Right ventricle myocardium inferior (tissue), 1 donor: Measurements from ENCODE around the gene HDLBP. TPM values are rescaled to one million over a fixed set of nuclear protein-coding genes. Genes with fewer than 3 reads are reported as not detected.
"Not testable (repeated sequence)": the region's sequence is repeated elsewhere in the genome, so short reads cannot be mapped to it uniquely, and the experiment has no call there.

Source experiments
- ATAC-seq: fragments of 200-7000 bp; cut with Tn5 transposase; one replicate; pipeline ENCODE4 v1.9.1; 2020; ENCODE audit warnings: mild to moderate bottlenecking, moderate library complexity
- DNase-seq: peaks from one replicate; pipeline ENCODE4 v3.0.0; 2021; ENCODE audit errors: missing footprints
- intact Hi-C: fragments of 100-400 bp; cut with DNase I; formaldehyde crosslinking; loops from one replicate; pipeline ENCODE4 v1.11.0; 2022
- total RNA-seq: library from RNA; stranded (reverse); fragmentation: NEBNext Ultra II Directional; extraction: Animal tissue kit (Norgen Biotek cat#: 25700); gene quantifications from one replicate; pipeline ENCODE4 v1.2.1, GENCODE V29; 2021
- donor health status: DM: no; HTN: yes; CAD: no; lungs with severe emphysema.

The HDLBP gene
- total RNA-seq, 1 donor from 2014 or later: 393 TPM

DNA sequence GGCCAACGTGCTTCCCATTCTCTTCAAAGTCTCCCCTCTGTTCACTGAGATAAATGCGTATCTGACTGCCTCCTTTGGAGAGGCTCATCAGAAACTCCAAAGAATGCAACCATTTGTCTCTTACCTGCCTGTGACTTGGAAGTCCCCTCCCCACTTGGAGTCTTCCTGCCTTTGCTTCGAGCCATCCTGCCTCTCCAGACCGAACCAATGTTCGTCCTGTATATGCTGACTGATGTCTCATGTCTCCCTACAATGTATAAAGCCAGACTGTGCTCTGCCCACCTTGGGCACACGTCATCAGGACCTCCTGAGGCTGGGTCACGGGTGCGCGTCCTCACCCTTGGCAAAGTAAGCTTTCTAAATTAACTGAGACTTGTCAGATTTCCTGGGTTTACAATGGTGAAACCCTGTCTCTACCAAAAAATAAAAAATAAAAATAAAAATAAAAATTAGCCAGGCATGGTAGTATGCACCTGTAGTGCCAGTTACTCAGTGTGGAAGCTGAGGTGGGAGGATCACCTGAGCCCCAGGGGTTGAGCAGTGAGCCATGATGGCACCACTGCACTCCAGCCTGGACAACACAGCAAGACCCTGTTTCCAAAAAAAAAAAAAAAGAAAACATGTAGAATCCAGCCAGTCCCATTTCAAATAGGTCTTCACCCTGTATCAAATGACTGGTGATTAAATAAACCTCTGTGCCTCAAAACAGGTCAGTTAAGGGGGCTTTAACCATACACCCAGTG is 29.0 kb downstream of the HDLBP start:
- intact Hi-C loops: no loop called here
- no peak for DNase-seq
- no peak for ATAC-seq

GRCh38 chr2:241285596-241285995 is 29.9 kb downstream of the HDLBP start:
- intact Hi-C loops: no loop called here
- DNase-seq (no peak), ATAC-seq (no peak)

DNA sequence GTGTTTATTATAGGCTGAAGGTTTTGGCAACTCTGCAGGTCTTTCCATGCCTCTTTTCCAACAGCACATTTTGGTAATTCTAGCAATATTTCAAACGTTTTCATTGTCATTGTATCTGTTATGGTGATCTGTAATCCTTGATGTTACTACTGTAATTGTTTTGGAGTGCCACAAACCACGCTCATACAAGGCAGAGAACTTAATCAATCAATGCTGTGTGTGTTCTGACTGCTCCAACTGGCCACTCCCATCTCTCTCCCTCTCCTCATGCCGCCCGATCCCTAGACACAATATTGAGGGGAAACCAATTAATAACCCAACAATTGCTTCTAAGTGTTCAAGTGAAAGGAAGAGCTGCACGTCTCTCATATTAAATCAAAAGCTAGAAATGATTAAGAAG is 32.9 kb downstream of the HDLBP start:
- ATAC-seq (no peak), DNase-seq (no peak)
- intact Hi-C loops: no loop called here

DNA sequence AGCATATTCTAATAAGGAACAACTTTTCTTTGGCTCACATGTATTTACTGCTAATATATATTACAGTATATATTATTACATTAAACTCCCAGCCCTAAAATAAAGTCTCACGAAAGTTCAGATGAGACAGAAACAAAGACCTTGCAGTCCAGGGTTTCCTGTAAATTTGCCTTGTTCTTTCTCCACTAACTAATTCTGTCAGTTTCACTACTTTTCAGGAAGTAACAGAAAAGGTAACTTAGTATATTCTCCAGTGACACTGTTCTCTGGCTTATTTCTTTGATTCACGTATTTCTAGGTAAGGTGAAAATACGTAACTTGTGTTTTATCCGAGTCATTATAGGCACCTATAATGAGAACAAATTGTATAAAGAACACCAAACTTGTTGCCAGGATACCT is 35.2 kb downstream of the HDLBP start:
- no peak for ATAC-seq
- intact Hi-C loops: no loop called here
- DNase-seq: no peak

- intact Hi-C loops: no loop called here
- DNase-seq: no peak
- ATAC-seq: no peak
These were observed 35.6 kb downstream of the HDLBP start for GRCh38 chr2:241279828-241280227.

GRCh38 chr2:241279413-241279812 is 36.1 kb downstream of the HDLBP start:
- intact Hi-C loops: no loop called here
- ATAC-seq (no peak), DNase-seq (no peak)

DNA sequence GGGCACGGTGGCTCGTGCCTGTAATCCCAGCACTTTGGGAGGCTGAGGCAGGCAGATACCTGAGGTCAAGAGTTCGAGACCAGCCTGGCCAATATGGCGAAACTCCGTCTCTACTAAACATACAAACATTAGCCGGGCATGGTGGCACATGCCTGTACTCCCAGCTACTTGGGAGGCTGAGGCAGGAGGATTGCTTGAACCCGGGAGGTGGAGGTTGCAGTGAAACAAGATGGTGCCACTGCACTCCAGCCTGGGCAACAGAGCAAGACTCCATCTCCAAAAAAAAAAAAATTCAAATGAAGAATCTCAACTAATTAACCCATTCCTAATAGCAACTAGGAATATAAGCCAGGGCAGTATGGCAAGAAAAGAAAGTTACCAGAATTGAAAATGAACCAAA is 37.2 kb downstream of the HDLBP start:
- intact Hi-C loops, ATAC-seq, DNase-seq: not testable (repeated sequence)

- ATAC-seq: no peak
- intact Hi-C loops: no loop called here
- DNase-seq: no peak
These were observed 39.6 kb downstream of the HDLBP start for GRCh38 chr2:241275910-241276309.

DNA sequence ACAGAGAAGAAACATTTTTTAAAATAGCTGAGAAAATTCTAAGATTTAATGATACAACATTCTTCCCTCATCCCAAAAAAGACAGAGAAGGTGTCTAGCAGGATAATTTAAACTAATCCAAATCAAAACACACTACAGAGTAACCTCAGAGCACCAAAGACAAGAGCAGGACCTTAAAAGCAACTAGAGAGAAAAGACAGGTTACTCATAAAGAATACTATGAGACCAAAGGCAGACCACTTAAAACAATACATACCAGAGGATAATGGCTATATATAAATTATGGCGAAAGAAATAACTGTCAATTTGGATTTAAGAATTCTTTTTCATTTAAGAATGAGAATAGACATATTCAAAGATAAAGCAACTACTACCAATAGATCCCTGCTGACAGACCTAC is 40.0 kb downstream of the HDLBP start:
- no peak for ATAC-seq
- intact Hi-C loops: no loop called here

DNA sequence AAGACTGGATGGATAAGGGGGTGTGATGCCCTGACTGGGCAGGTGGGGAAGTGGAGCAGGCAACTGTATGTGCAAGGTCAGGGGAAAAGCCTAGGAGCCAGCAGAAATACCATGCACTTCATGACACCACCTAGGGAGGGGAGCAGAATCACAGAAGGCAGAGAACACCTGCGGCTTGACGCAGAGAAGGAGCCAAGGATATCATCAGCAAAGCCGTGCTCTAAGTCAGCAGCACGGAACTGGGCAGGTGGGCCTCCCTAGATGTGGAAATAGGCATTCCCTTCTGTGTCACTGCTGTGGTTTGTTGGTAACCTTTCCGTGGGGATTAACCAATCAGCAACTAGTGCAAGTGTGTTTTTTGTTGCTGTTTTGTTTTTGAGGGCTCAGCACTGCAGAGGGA is 41.3 kb downstream of the HDLBP start:
- ATAC-seq (no peak), DNase-seq (no peak)
- intact Hi-C loops: no loop called here

More for the DNA sequence above, 40.0 kb downstream of the HDLBP start:
- DNase-seq: no peak

GRCh38 chr2:241273210-241274020 is 42.1 kb downstream of the HDLBP start:
- ATAC-seq (no peak), DNase-seq (no peak)
- intact Hi-C loops: no loop called here

GRCh38 chr2:241272303-241273209 is 42.9 kb downstream of the HDLBP start:
- intact Hi-C loops: loop anchor here (1.0 kb wide), 1 partner anchor 43 kb away; the partner anchor contains the start of genes HDLBP and SEPTIN2
- DNase-seq (peak; percentile 89), ATAC-seq (peak; percentile 90)

- ATAC-seq (peak; percentile 85), DNase-seq (peak; percentile 94)
- intact Hi-C loops: loop anchor here (1.0 kb wide), 1 partner anchor 43 kb away; the partner anchor contains the start of genes HDLBP and SEPTIN2
These were observed 43.7 kb downstream of the HDLBP start for GRCh38 chr2:241271706-241272302.

DNA sequence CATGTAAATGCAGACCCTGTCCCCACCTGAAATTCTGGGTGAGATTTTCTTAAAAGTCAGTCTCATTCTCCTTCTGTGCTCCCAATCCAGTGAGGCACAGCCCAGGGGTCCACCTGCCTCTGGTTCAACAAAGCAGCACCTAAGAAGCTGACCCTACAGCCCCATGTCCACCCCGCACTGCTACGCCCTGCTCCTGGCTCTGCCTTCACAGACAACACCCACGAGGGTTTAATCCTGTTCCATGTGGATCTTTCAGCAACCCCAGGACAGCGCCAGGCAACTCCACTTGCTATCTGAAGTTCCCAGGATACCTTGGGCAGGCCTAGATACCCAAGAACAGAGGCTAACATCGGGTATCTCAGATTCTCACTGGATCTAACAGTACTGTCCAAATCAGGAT is 44.9 kb downstream of the HDLBP start:
- DNase-seq (no peak), ATAC-seq (no peak)
- intact Hi-C loops: no loop called here

DNA sequence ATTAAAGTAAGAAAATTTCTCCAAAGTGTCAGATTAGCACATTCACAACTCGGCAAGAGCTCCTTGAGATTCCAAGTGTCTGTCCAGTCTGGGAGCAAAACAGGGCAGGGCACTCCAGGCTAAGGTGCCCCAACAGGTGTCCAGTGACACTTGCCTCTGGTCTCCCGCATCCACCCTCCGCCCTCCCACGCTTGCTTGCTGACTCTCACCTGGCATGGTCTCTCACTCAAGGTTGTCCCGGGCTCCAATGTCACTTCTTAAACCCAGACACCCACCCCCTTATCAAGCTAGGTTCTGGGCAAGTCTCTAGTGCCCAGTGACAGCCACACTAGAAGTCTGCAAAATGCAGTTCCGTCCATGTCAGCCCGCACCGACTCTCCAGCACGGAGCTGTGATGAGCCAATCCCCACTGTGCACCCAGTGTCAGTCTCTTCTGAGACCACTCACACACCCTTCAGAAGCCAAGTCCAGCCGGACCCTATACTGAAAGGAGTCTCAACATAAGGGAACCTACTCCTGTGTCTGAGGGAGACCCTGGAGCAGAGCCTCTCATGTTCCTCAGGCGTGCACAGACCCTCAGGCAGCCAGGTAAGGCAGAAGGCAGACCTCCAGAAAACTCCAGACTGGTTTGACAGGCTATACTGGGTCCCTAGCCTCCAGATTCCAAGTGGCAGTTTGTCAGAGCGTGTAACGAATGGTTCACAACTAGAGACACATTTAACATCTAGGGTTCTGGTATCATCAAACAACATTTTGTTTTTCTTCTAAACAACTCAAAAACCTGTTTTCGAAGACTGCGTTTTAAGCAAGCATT is 45.6 kb downstream of the HDLBP start:
- intact Hi-C loops: no loop called here
- DNase-seq (no peak), ATAC-seq (no peak)

GRCh38 chr2:241268716-241269445 is 46.6 kb downstream of the HDLBP start:
- intact Hi-C loops: no loop called here
- ATAC-seq: no peak
- DNase-seq: no peak

DNA sequence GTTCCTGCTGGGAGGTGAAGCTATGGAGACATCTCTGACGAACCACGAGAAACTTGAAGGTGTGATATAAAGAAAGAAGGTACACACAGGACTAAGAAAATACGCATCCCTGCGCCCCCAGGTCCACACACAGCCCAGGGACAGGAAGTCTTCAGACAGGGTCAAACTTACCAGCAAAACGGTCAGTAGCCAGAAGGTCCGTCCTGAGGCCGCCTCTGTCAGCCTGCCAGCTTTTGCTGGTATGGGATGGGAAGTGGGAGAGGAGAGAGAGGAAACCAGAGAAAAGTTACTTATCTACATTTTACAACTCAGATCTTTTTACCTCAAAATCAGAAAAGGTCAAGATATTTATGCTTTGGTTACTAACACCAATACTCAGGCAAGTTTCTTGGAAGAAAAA is 47.2 kb downstream of the HDLBP start:
- ATAC-seq: no peak
- intact Hi-C loops: no loop called here
- DNase-seq: no peak
